ENCODE results near the gene GPATCH2L.

GPATCH2L gene

DNA sequence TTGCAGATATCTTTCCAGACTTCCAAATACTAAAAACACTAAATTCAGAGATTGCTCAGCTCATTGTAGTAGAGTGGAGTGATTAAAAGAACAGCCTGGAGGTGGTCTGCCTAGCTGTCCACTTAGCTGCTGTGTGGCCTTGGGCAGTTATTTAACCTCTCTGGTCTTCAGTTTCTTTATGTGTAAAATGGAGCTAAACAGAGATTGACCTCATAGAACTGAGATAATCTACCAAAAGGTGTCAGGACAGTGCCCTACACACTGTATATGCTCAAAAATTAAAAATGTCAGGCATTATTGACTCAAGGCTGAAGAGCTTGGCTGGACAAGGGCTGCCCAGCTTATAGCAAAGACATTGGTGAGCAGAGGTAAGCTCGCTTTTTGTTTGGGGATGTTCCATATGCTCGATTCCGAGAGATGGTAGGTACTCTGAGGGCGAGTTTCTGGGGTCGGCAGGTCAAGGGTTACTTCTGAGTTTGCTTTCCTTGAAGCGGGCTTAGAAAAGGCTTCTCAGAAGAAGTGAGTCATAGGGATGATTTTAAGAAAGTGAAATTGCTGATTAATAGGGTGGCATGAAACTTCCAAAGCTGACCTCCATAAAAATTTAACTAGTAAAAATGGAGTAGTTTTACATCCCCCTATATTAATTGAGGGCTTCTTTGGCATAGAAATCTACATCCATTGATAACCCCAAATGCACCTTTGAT lies 107.5 kb downstream of the GPATCH2L start:
- no peak for DNase-seq

DNA sequence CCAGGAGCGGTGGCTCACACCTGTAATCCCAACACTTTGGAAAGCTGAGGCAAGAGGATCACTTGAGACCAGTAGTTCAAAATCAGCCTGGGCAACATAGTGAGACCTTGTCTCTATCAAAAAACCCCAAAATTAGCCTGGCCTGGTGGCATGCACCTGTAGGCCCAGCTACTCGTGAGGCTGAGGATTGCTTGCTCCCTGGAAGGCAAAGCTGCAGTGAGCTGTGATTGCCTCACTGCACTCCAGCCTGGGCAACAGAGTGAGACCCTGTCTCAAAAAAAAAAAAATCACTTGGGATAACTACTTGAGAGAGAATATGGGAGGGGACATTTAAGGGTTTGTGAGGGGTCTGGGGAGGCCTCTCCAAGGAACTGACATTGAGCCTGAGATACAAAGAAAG lies 109.0 kb downstream of the GPATCH2L start:
- no peak for DNase-seq

DNA sequence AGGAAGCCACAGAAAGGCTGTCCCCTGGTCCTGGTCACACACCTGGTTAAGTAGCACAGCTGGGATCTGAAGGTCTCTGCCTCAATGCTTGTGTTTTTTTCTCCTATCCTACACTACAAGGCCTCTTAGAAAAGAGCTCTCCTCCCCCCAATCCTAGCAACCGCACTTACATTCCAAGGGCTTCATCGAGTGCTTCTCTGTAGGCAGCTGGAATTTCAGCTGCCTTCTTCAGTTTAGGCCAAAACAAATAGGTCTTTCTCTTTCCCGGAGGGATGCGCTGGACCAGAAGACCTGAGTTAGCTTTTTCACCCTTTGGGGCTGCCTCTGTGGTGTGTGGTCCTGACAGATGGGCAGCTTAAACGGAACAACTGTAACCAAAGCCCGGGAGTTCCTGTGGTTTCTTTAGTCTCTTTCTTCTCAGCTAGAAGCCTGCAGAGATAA lies 109.7 kb downstream of the GPATCH2L start:
- DNase-seq: no peak

DNA sequence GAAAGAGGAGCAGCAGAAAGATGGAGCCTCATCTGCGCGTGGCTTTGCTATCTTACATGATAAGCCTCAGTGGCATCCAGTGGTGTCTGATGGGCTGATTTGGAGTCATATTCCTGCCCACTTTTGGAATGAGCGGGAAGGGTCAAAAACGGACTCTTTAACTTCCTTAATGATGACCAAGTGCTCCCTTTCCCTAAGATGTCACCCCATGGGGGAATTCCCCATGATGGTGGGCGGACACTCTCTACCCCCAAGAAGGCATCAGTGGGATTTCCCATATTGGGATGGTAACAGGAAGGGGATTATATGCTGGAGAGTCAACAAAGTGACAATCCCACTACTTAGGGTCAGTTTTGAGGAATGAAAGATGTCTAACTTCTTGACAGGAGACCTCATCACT lies 110.9 kb downstream of the GPATCH2L start:
- no peak for DNase-seq
